HG03354 (cell line): Measurements from ENCODE around the gene ITPRID1.

Experiments
- ATAC-seq: cut with Tn5 transposase; IDR thresholded peaks from one replicate; pipeline ENCODE4 v1.9.1; 2021; ENCODE audit warnings: mild to moderate bottlenecking; ENCODE audit not compliant: unreplicated experiment, poor library complexity, severe bottlenecking

Gene ITPRID1

GRCh38 chr7:31603046-31603445 is 89.2 kb downstream of the ITPRID1 start:
- ATAC-seq = no peak

GRCh38 chr7:31613604-31614003 is 99.7 kb downstream of the ITPRID1 start:
- ATAC-seq = no peak

- ATAC-seq = no peak
These were observed 119.6 kb downstream of the ITPRID1 start for GRCh38 chr7:31633467-31633866.

- no peak for ATAC-seq
These were observed 120.1 kb downstream of the ITPRID1 start for GRCh38 chr7:31633894-31634494.

GRCh38 chr7:31640381-31640780 is 126.5 kb downstream of the ITPRID1 start:
- ATAC-seq = no peak

- ATAC-seq = no peak
These were observed 128.8 kb downstream of the ITPRID1 start for GRCh38 chr7:31642681-31643115.

- ATAC-seq = no peak
These were observed 133.1 kb downstream of the ITPRID1 start for GRCh38 chr7:31646942-31647341.

- no peak for ATAC-seq
These were observed 133.6 kb downstream of the ITPRID1 start for GRCh38 chr7:31647511-31647910.

- ATAC-seq = no peak
These were observed 134.4 kb downstream of the ITPRID1 start for GRCh38 chr7:31648288-31648687.

GRCh38 chr7:31648880-31649279 is 135.0 kb downstream of the ITPRID1 start:
- no peak for ATAC-seq

GRCh38 chr7:31651234-31652062 is 137.6 kb downstream of the ITPRID1 start:
- ATAC-seq = no peak

- ATAC-seq = no peak
These were observed 138.1 kb downstream of the ITPRID1 start for GRCh38 chr7:31652063-31652326.

- no peak for ATAC-seq
These were observed 149.2 kb downstream of the ITPRID1 start for GRCh38 chr7:31663072-31663471.

- ATAC-seq = no peak
These were observed 151.0 kb downstream of the ITPRID1 start for GRCh38 chr7:31664890-31665289.

- no peak for ATAC-seq
These were observed 151.7 kb downstream of the ITPRID1 start for GRCh38 chr7:31665546-31665945.

- ATAC-seq = no peak
These were observed 155.6 kb downstream of the ITPRID1 start for GRCh38 chr7:31669461-31669860.

- no peak for ATAC-seq
These were observed 165.8 kb downstream of the ITPRID1 start for GRCh38 chr7:31679574-31680305.

- ATAC-seq = no peak
These were observed 169.7 kb downstream of the ITPRID1 start for GRCh38 chr7:31683445-31684225.

- no peak for ATAC-seq
These were observed 173.3 kb downstream of the ITPRID1 start, which contains the start of gene PPP1R17 for GRCh38 chr7:31687024-31687748. PPP1R17 (plus strand) TSS chr7:31687215; CDS start chr7:31692442, 5,227 bp downstream.
